Daoy (cell line): ENCODE measurements around the gene FXR2. TPM values are rescaled to one million over a fixed set of nuclear protein-coding genes. Genes with fewer than 3 reads are reported as not detected.
A peak's percentile ranks its signal among the peaks of the same experiment; 100 is the strongest.
"Not testable (repeated sequence)": the region's sequence is repeated elsewhere in the genome, so short reads cannot be mapped to it uniquely, and the experiment has no call there.

ENCODE experiments used
- DNase-seq: peaks from one replicate; pipeline ENCODE4 v3.0.0-alpha.2; 2015; ENCODE audit warnings: low read depth
- total RNA-seq: library from RNA; depleted of rRNA; stranded (reverse); fragments of >200 nt; shearing (Covaris generic); gene quantifications from 2 replicates; pipeline ENCODE4 v1.2.3, GENCODE V29; 2014; rRNA removed

FXR2 gene
- 60.5 and 87.4 TPM in 2 replicates for total RNA-seq

- DNase-seq = peak; percentile 100
Observed at GRCh38 chr17:7614425-7615264, at the start of gene FXR2. TSS of gene FXR2 (minus strand) at chr17:7614897. CDS start at chr17:7614532, 365 bp downstream.

GRCh38 chr17:7656958-7657609 is 42.4 kb upstream of the FXR2 start:
- DNase-seq = no peak

- no peak for DNase-seq
Observed at GRCh38 chr17:7655541-7655840, 40.8 kb upstream of the FXR2 start.

- no peak for DNase-seq
Observed at GRCh38 chr17:7654832-7655540, 40.3 kb upstream of the FXR2 start.

GRCh38 chr17:7652388-7653356 is 38.0 kb upstream of the FXR2 start:
- DNase-seq = no peak

- no peak for DNase-seq
Observed at GRCh38 chr17:7651665-7652387, 37.1 kb upstream of the FXR2 start.

GRCh38 chr17:7651097-7651664 is 36.5 kb upstream of the FXR2 start:
- DNase-seq = no peak

- DNase-seq = peak; percentile 68
Observed at GRCh38 chr17:7650509-7651096, 35.9 kb upstream of the FXR2 start, which contains the start of gene ATP1B2. TSS of gene ATP1B2 (plus strand) at chr17:7650926. CDS start at chr17:7651519, 593 bp downstream.

- no peak for DNase-seq
Observed at GRCh38 chr17:7647018-7647417, 32.3 kb upstream of the FXR2 start.

- DNase-seq = no peak
Observed at GRCh38 chr17:7646457-7646856, 31.8 kb upstream of the FXR2 start.

GRCh38 chr17:7644775-7645174 is 30.1 kb upstream of the FXR2 start:
- DNase-seq = peak; percentile 76

GRCh38 chr17:7641635-7642034 is 26.9 kb upstream of the FXR2 start:
- not testable (repeated sequence) for DNase-seq

- no peak for DNase-seq
Observed at GRCh38 chr17:7640783-7641182, 26.1 kb upstream of the FXR2 start.

- no peak for DNase-seq
Observed at GRCh38 chr17:7636163-7636562, 21.5 kb upstream of the FXR2 start.

- peak; percentile 76 for DNase-seq
Observed at GRCh38 chr17:7634384-7634783, 19.7 kb upstream of the FXR2 start.

GRCh38 chr17:7633093-7633492 is 18.4 kb upstream of the FXR2 start:
- no peak for DNase-seq

- peak; percentile 38 for DNase-seq
Observed at GRCh38 chr17:7632492-7632894, 17.8 kb upstream of the FXR2 start.

GRCh38 chr17:7631398-7632380 is 17.0 kb upstream of the FXR2 start:
- DNase-seq = no peak
